Measurements from ENCODE around the gene ETNK2.
A peak's percentile ranks its signal among the peaks of the same experiment; 100 is the strongest.

The ETNK2 gene

DNA sequence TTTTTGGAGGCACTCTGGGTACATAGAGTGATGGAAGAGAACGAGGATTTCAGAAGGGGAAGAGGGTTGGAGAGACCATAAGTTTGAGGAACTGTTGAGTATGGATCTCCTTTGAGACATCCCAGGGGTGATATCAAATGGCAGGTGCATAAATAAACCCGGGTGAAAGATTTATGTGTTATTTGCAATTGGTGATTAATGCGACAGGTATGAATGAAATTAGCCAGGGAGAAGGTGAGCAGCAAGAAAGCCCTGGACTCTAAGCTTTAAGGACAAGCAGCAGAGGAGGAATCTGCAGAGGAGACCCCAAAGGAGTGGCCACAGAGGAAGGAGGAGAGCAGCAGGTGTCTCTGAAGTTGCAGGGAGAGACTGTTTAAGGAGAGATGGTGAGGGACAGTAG lies 23.1 kb upstream of the ETNK2 start:
- DNase-seq, result no peak

DNA sequence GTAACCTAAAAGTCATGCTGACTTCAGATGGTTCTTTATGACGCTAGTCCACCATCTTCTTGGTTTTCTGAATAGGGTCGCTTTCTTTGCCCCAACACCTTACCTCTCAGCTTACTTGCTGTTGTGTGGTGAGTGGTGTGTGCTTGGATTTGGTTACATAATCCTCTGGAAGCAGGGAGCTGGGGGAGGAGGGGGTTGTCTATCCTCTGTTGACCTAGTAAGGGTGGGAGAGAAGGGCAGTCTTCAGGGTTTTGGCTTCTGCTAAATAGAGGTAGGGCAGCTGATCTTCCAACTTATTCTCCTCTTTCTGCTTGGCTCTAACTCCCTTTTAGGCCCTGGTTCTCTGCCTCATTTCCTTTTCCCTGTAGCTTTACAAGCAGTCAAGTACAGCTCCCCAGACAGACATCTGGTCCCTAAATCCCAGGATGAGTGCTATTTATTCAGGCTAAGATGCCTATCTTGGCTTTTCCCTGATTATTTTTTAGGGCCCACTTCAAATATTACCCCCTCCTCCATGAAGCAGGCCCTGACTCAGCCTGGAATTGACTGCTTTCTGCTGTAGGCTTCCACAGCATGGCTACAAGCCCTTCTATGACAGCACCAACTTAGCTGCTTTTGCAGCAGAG lies 20.7 kb upstream of the ETNK2 start:
- no peak for DNase-seq

- no peak for DNase-seq
Measured at GRCh38 chr1:204171751-204172178, 19.9 kb upstream of the ETNK2 start.

GRCh38 chr1:204170494-204171155 lies 18.8 kb upstream of the ETNK2 start:
- no peak for DNase-seq

DNA sequence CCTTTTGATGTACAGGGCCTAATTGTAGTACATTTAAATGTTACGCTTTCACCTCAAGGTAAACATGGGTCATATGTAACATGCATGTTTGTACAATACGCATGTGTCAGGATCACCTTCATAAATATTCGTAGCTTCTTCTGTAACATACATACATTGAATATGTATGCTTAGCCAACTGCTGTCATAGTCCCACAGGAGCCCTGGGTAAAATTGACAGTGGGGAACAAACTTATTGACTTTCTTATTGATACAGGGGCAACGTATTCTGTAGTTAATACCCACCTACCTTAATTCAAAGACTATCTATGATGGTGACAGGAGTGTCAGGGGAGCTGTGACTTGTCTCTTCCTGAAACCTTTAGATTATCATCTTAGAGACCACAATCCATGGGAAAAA lies 18.0 kb upstream of the ETNK2 start:
- DNase-seq, result no peak

DNA sequence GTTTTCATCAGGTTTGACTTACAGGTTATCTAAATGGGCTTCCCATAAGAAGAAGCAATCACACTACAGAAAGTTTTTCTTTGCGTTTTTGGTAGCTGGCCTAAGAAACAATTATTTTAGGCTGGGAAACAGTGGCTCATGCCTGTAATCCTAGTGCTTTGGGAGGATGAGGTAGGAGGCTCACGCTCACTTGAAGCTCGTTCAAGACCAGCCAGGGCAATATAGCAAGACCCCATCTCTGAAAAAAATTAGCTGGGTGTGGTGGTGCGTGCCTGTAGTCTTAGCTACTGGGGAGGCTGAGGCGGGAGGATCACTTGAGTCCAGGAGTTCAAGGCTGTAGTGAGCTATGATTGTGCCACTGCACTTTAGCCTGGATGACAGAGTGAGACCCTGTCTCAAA lies 15.9 kb upstream of the ETNK2 start:
- no peak for DNase-seq

GRCh38 chr1:204166219-204166618 lies 14.4 kb upstream of the ETNK2 start, which contains the start of gene REN:
TSS of gene REN (minus strand) at chr1:204166337. CDS start at chr1:204166293, 44 bp downstream.
- DNase-seq, result no peak

DNA sequence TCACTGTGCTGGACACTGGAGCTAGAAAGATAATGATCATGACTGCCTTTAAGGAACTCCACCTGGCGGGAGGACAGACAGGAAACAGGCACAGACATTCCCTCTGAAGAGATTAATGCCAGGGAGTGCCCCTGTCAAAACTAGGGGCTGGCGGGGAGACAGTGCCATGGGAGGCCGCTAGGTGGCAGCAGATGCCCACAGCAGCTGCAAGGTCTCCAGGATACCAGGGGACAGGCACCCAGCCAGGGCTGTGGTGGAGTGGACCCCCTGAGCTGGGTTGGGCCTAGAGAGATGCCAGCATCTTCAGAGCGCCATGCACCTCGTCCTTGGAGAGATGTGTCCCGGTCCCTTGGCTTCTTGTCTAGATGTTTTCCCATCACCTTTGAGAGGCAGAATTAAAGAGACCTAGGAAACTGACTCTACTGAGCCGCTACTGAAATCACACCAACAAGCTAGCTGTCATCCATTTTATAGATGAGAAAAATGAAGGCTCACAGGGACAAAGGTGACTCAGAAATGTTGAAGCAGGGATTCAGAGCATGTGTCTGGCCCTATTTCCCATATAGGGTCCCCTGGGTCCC lies 10.7 kb upstream of the ETNK2 start:
- peak; percentile 44 to 66 (median 54) for DNase-seq

- DNase-seq, result no peak
Measured at GRCh38 chr1:204161609-204162493, 10.0 kb upstream of the ETNK2 start.

GRCh38 chr1:204157962-204158361 lies 6.1 kb upstream of the ETNK2 start:
- no peak for DNase-seq

GRCh38 chr1:204155881-204156280 lies 4.0 kb upstream of the ETNK2 start:
- no peak for DNase-seq

DNA sequence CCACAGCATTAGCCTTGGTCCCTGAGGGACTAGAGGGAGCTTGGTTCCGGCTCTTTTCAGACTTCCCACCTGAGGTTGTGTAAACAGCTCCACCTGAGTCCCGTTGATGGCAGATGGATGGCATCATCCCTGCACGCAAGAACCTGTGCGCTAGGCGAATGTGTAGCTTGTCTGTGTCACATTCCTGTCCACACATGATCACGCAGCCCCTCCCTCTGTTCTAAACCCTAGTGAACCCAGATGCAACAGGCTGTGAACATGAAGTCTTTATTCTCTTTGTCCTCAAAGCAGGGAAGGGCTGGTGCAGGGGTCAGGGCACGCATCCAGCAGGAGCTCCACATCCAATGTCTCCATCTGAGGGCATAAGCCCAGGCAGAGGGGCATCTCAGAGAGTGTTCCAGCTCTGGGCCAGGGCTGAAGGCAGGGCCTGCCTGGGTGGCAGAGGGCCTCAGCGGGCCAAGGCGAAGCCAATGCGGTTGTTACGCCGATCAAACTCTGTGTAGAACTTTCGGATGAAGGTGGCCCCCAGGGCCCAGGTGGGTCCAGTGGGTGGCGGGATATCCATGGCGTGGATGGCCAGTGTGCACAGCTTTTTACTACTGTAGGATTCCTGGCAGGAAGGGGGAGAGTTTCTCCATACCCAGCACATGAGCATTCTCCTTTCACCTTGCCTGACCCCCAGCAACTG lies 2.9 kb upstream of the ETNK2 start:
- DNase-seq, result no peak

DNA sequence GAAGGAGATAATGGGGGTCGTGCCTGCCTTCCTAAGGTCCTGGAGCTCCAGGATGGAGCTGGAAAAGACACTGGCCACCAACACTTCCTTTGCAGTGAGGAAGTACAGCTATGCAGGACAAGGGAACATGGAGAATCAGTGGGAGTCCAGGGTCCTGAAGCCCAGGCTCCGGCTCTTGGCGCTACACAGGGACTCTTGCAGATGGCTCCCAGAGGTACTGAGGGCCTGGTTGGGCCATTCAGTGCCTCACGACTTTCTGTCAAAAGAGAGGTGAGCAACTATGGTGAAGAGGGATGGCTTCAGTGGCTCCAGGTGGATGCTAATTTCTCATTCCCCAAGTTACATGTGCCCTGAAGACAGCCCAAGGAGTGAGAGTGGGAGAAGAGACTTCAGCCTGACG lies 1.8 kb upstream of the ETNK2 start:
- DNase-seq, result no peak

DNA sequence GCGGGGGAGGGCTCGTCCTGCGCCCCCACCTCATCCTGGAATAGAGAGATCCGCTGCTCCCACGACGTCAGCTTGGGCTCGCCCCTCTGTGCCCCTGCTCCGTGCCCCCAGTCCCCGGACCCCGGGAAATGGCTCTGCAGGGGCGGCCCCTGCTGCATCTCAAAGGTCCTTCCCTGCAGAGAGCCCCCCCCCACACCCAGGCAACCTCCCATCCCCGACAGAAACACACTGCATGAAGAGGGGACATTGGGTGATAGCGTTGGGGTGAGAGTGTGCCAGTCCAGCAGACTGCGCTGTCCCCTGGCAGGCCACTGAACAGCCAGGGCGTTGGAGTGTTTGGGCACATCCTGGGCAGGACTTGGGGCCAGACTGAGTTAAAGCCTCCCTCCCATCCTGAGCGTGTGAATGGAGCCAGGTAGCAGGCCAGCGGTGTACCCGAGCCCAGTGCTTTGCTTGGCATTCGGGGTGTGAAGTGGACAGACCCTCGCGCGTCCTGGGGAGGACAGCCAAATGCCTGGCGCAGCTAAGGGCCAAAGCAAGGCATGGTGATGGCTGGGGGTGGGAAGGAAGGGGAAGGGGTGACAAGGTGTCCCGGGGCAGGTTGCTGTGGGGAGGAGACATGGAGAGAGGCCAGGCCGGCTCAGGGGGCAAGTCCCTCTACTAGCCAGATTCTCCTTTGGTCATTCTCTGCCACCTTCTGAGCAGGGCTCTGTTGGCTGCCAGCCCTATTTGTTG lies 633 bp upstream of the ETNK2 start:
- DNase-seq, result no peak

DNA sequence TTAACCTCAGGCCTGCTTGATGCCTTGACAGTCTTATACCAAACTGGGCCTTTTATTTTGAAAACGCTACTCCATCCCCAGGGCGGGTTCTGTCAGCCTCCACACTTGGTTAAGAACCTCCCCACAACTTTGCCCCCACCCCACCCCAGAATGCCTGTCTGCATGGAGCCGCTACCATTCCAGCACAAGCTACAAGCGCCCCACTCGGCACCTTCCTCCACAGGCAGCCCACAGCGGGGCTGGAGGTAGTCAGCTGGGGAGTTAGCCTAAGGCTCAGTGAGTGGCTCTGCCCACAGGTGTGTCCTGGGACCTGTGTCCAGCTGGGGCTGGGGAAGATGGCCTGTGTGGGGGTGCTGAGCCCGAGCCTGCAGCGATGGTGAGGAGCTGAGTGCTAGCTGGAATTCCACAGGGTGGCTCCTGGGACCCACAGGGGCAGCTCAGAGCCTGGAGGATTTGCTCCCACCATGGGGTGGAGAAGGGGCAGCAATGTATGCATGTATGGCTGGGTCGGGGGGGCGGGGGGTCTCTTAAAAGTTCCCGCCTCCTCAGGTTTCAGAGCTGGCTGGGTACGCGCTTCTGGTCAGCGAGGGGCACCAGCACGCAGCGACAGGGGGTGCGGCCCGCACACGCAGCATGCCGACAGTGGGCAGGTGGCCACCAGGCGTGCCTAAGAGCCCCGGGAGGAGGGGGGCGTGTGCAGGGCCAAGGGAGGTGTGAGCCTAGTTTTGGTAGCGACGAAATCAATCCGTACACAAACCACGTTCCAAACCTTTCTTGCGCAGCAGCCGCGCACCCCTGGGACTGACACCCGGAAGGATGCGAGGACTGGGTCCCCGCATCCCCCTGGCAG lies 917 bp downstream of the ETNK2 start:
- DNase-seq, result no peak

- no peak for DNase-seq
Measured at GRCh38 chr1:204149635-204150565, 1.9 kb downstream of the ETNK2 start.

GRCh38 chr1:204149107-204149506 lies 2.7 kb downstream of the ETNK2 start:
- DNase-seq, result no peak

DNA sequence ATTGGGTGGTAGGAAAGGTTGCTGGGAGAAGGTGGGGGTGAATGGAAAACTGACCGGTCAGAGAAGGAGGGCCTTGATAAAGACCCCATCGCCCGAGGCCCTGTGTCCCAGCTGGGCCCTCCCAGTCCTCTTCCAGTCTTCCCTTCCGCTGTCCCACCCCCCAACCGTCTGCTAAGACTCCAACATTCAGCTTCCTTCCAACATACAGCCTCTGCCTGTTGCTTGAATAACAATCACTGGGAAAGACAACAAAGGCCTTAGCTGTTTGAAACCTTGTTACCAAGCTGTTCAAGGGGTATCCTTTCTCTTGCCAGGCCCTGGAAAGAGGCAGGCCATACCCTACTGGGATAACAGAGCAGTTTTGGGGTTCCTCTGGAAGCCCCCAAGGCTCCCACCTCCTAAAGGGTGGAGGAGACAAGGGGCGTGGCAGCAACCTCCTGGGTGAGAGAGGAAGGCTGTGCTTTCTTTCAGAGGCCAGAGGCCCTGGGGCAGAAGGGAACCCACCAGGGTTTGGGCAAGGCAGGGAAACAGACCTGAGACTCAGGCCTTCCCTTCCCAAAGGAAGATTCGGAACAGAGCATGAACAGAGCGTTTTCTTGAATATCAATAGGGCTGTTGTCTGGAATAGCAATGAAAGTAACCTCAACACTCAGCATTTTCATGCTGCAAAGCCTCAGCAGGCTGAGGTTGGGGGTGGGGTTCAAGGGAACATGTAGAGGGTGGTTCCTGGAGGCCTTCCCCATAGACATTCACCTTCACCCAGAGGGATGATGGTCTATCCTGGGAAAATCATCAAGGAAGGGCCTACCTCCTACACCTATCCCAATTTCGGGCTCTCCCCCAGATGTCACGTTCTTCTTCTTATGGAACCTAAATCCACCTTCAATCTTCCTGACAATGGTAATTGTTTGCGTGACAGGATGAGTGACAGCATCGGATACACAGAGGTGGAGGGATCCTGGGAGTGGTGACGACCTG lies 4.1 kb downstream of the ETNK2 start:
- no peak for DNase-seq

DNA sequence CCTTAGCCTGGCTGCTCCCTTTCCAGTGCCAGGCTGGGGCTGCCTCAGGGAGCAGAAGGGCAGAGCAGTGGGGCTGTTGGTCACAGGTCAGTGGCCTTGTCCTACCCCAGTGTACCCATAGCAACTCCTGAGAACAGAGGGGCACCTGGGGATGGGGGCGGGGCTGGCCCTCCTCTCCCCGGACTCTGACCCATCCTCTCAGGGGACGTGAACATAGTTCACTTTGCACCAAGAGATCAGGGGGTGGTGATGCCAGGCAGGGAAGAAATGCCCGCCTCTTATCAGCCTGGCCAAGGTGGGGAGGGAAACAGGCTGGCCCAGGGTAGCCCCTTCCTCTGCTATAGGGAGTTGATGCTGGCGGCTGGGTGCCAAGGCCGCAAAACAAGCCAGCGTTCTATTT lies 4.9 kb downstream of the ETNK2 start:
- DNase-seq, result no peak
